GM21390 (cell line): ENCODE results near the gene FAM111A.
A peak's percentile ranks its signal among the peaks of the same experiment; 100 is the strongest.
"Not testable (repeated sequence)": the region's sequence is repeated elsewhere in the genome, so short reads cannot be mapped to it uniquely, and the experiment has no call there.

Experiments
- ATAC-seq: cut with Tn5 transposase; IDR thresholded peaks from one replicate; pipeline ENCODE4 v1.9.1; 2021; ENCODE audit not compliant: unreplicated experiment

FAM111A gene

DNA sequence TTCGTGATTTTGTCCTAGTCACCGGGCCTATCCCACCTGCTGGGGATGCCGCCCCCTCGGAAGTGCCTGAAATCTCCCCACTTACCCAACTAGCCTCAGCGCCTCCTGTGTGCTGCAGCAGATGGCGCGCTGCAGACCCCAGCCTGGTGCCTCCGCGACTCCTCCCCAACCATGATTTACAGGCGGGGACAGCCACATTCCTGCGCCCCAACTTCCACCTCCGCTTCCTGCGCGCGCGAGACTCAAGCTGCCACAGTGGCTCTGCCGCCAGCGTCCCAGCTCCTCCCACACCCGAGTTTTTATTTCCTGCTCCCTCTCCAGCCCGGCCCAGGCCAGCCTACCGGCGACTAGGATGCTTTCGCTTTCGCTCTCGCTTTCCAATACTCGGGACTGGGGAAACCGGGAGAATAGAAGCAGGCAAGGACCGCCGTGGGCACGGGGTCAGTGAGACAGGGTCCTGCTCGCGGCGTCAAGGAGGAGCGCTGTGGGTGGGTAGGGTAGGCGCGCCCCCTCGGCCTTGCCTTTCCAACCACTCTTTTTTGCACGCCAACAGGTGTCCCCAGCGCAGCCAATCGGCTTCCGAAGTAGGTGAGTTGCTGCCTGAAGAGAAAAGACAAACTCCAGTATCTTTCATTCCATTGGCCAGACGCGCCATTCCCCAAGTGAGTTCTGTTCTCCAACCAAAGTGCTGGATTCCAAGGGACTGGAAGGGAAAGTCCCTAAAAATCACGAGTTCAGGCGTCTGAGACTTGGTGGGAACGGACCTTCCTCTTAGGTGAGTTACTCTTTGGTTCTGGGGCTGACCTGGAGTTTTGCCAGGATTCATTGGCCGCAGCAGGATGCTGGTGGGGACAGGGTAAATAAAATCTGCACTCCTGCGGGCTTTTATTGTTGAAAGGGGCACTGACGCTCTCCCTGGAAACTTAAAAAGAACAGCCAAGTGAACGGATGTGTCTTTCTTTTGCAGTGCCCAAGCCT is at the start of gene FAM111A:
Gene FAM111A (plus strand): TSS at position 327 of the 978 bp plus-strand sequence. CDS start 6,017 bp downstream, outside the sequence.
- peak; percentile 76 for ATAC-seq

DNA sequence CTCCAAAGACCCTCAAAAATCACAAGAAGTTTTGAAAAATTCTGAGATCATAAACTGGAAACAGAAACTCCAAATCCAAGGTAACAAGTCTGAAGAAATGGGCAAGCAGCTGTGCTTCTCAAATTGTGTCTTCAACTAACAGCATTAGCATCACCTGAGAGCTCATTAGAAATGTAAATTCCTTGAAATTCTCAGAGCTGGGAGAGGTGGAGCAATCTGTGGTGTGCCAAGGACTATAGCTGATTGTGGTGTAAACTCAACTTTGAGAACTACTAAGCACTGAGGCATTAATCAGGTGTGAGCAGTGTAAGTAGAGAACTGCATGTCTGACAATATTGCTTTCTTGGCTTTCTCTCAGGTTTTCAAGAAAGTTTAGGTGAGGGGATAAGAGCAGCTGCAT is 49.1 kb upstream of the FAM111A start:
- ATAC-seq: not testable (repeated sequence)

DNA sequence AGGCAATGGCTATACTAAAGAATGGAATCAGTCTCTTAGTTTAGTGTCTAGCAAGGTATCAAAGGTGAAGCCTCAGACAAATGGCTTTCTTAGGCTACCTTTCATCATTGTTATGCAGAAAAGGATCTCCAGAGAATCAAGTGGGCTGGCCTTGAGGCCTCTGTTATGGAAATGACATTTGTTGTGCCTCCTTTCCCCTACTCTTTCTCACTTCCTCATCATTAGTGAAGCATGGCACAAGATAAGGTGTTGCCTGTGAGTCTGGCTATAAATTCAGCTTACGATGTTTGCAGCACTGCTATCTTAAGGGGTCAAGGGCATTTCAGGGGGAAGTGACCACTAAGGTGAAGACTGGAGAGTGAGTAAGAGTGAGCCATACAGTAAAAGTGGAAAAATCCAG is 47.4 kb upstream of the FAM111A start:
- ATAC-seq: peak; percentile 77

GRCh38 chr11:59095972-59096575 is 46.6 kb upstream of the FAM111A start:
- ATAC-seq: not testable (repeated sequence)

DNA sequence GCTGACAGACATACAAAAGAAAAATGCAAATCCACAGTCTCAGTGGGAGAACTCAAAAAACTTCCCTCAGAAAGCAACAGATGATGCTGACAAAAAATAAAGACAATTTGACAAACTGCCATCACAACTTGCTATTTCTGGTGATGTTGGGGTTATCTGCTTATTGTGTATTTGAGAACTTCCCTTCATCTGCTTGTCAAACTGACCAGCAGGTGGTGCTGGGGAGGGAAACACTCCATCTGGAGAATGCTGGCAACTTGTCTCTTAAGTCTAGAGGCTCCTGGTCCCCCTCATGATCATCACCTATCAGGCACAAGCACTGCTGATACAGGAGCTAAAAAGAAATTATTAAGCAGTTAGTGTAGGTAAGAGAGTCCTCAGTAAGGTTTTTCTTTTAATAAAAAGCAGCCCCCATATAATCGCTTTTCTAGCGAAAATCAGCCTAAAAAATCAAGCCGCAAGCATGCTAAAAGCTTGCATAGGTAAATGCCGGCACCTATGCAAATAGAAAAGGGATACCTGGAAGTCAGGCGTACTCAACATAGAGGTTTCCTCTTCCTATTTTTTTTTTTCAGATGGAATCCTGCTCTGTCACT is 45.4 kb upstream of the FAM111A start:
- no peak for ATAC-seq

GRCh38 chr11:59097938-59098337 is 44.7 kb upstream of the FAM111A start:
- not testable (repeated sequence) for ATAC-seq

GRCh38 chr11:59102259-59102765 is 40.3 kb upstream of the FAM111A start:
- ATAC-seq: peak; percentile 62

DNA sequence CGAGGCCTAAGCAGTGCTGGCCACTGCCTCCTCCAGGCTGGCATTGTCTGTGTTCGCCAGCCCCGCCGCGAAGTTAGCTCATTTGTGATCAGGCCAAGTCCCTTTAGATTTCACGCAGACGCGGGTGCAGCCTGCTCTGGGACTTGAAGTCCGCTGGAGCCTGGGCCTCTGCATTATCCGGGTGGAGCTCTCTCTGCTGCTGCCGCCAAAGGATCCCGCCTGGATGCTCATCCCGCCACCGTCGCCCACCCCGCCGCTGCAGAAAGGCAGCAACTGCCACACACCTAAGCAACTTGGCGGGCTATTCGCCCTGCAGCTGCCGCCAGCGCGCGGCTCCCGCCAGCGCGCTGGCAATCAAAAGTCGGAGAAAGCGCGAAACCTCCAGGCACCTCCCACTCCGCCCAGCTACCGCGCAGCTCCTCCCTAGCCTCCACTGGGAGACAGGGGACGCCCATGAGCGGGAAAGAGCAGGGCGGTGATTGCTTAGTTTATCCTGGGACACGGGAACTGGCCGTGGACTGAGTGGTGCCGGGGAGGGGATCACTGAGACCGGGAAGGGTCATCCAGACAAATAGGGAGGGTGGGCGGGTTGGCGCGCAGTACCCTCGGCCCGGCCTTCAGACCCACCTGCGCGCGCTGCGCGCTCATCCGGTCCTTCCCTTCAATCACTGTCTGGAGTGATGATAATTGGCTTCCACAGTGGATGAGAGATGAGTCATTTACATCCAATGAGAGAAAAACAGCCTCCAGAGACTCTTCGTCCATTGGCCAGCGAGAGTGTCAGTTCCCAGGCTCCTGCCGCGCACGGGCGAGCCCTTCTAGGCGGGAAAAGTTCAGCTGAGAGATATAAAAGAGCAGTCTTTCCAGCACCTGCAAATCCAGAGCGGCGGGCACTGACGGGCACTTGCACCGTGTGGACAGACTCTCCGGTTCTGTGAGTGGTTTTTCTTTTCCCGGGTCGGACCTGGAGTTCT is 36.0 kb upstream of the FAM111A start, which contains the start of gene FAM111B:
Gene FAM111B (plus strand): TSS at position 875 of the 974 bp plus-strand sequence. CDS start 2,389 bp downstream, outside the sequence.
- ATAC-seq: peak; percentile 68

- peak; percentile 34 for ATAC-seq
Measured at GRCh38 chr11:59107721-59108120, 34.9 kb upstream of the FAM111A start.

GRCh38 chr11:59112494-59112893 is 30.2 kb upstream of the FAM111A start:
- ATAC-seq: no peak

DNA sequence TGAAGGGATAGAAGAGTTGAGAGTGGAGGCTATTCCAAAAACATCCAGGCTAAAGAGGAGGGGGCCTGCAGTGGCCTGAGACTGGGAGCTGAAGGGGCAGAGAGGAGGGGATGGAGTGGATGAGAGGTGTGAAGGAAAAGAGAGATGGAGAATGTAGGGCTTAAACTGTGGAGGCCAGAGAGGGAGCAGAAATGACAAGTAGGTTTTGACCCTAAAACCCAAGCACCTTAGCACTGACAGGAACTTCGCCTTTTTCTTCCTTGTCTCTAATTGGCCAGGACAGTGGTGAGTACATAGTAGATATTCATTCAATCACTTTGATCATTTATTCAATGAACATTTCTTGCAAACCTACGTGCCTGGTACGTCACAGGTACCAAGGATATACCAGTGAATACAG is 28.3 kb upstream of the FAM111A start:
- no peak for ATAC-seq

GRCh38 chr11:59115553-59115952 is 27.1 kb upstream of the FAM111A start:
- ATAC-seq: no peak

- no peak for ATAC-seq
Measured at GRCh38 chr11:59117774-59118173, 24.9 kb upstream of the FAM111A start.

DNA sequence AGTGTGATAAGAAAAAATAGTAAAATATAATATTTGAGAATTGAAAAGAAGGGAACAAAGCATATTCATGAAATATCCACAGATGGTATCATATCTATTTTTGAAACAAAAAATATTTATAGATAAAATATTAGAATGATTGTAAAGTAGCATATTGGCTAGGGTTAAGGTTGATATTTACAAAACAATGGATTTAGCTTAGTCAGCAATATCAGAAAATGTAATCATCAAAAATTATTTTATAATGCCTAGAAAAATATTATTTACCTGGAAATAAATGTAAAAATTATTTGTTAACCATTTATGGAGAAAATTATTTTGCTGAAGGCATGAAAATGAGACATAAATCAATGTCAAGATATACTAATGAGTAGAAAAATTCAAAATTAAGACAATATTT is 22.8 kb upstream of the FAM111A start:
- ATAC-seq: no peak

DNA sequence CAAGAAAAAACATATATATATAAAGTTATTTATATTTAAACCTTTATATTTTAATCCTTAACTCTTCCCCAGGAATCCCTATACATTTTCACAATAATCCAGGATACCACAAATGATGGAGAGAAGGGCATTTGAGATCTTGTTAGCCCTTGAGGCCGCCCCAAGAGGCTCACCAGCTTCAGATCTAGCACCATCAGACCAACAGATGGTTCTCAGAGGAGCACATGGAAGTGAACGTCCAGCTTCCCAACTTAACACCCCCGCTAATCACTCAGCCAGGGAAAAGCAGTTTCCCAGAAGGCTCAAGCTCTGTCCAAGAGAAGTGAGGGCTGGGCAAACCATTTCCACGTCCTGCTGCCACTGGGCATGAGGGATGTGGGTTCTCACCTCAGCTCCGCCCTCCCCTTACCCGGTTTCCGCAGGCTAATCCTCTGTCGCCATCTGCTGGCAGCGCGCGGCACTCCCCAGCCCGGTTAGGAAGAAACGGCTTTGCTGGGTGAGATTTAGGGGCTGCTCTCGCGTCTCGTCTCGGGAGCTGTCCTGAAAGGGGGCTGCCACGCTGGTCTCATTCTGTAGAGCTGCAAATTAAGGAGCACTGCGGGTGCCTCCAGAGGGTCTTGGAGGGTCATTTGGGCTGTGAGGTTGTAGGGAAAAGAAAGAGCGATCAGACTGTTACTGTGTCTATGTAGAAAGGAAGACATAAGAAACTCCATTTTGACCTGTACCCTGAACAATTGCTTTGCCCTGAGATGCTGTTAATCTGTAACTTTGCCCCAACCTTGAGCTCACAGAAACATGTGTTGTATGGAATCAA is 6.8 kb upstream of the FAM111A start:
- ATAC-seq: peak; percentile 97

- not testable (repeated sequence) for ATAC-seq
Measured at GRCh38 chr11:59136551-59136950, 6.1 kb upstream of the FAM111A start.

- ATAC-seq: no peak
Measured at GRCh38 chr11:59137190-59137589, 5.5 kb upstream of the FAM111A start.

- ATAC-seq: no peak
Measured at GRCh38 chr11:59138643-59139042, 4.0 kb upstream of the FAM111A start.

- no peak for ATAC-seq
Measured at GRCh38 chr11:59141191-59141590, 1.5 kb upstream of the FAM111A start.
